Natural killer cell (primary cell): ENCODE measurements around the gene SH3TC1. TPM values are rescaled to one million over a fixed set of nuclear protein-coding genes. Genes with fewer than 3 reads are reported as not detected.

Experiments
- ATAC-seq, 3 donors: fragments of 150-1000 bp in 2 of 3; fragments of 200-7000 bp in 1 of 3; cut with Tn5 transposase; 1 replicate in 1 of 3; 2 replicates in 2 of 3; pipeline ENCODE4 v1.10.0; 2021; ENCODE audit warnings: mild to moderate bottlenecking in 2 of 3, moderate library complexity in 2 of 3
- DNase-seq, 2 donors: peaks; one replicate each; pipeline versions ENCODE4 v3.0.0 to v3.0.0-alpha.2; 2013 to 2021; ENCODE audit warnings: mixed read lengths in 1 of 2
- H3K27ac ChIP-seq: one replicate; pipeline ENCODE4 v1.5.1; 2013; ENCODE audit warnings: mild to moderate bottlenecking, low read length
- H3K27me3 ChIP-seq: one replicate; pipeline ENCODE4 v1.6.1; 2013; ENCODE audit warnings: low read length; ENCODE audit not compliant: control insufficient read depth, insufficient read depth
- H3K36me3 ChIP-seq: one replicate; pipeline ENCODE4 v1.6.1; 2013; ENCODE audit warnings: low read length; ENCODE audit not compliant: control insufficient read depth, insufficient read depth
- H3K4me1 ChIP-seq: one replicate; pipeline ENCODE4 v1.6.1; 2013; ENCODE audit warnings: low read length; ENCODE audit not compliant: control insufficient read depth, insufficient read depth
- H3K4me3 ChIP-seq: one replicate; pipeline ENCODE4 v1.5.1; 2013; ENCODE audit warnings: low read length
- H3K9me3 ChIP-seq: one replicate; pipeline ENCODE4 v1.6.1; 2013; ENCODE audit warnings: low read length; ENCODE audit not compliant: control insufficient read depth, insufficient read depth
- H3K27ac Mint-ChIP-seq, 2 donors: one replicate each; pipeline ENCODE4 v1.8.0; 2022; ENCODE audit warnings: mild to moderate bottlenecking in 2 of 2, mixed read lengths in 2 of 2, moderate library complexity in 1 of 2
- H3K27me3 Mint-ChIP-seq, 2 donors: one replicate each; pipeline ENCODE4 v1.8.0; 2022; ENCODE audit warnings: low read depth in 2 of 2, mixed read lengths in 2 of 2
- H3K36me3 Mint-ChIP-seq: one replicate; pipeline ENCODE4 v1.8.0; 2022; ENCODE audit warnings: mixed read lengths
- H3K4me1 Mint-ChIP-seq, 2 donors: one replicate each; pipeline ENCODE4 v1.8.0; 2022; ENCODE audit warnings: mixed read lengths in 2 of 2
- H3K4me3 Mint-ChIP-seq: one replicate; pipeline ENCODE4 v1.8.0; 2022; ENCODE audit warnings: mild to moderate bottlenecking, moderate library complexity, mixed read lengths
- H3K9me3 Mint-ChIP-seq, 2 donors: one replicate each; pipeline ENCODE4 v1.8.0; 2022; ENCODE audit warnings: mixed read lengths in 2 of 2
- WGBS: methylation state at CpG from one replicate; pipeline ENCODE4 v1.1.7; 2013; ENCODE audit warnings: missing lambda C conversion rate; ENCODE audit not compliant: insufficient coverage; 5-methylcytosine and 5-hydroxymethylcytosine counted together
- intact Hi-C: fragments of 100-400 bp; cut with micrococcal nuclease; formaldehyde crosslinking; loops from one replicate; pipeline ENCODE4 v1.14.2; 2022
- total RNA-seq, 4 donors: library from RNA; stranded (reverse); fragments of 120-200 nt in 1 of 4; gene quantifications; one replicate each; pipeline versions ENCODE4 v1.2.3 to v1.2.4, GENCODE V29; 2013 to 2022
- TF ChIP-seq, protein P1 (sequence below): fragments of 200-600 bp; IDR thresholded peaks from one replicate; pipeline ENCODE4 v1.8.0; 2022; ENCODE audit warnings: antibody characterized with exemption

The SH3TC1 gene
- total RNA-seq, 3 donors from 2014 or later (not counting 1 experiment from before 2014, with no cell fraction given) = 50.1 to 61.7 (median 54.9) TPM

DNA sequence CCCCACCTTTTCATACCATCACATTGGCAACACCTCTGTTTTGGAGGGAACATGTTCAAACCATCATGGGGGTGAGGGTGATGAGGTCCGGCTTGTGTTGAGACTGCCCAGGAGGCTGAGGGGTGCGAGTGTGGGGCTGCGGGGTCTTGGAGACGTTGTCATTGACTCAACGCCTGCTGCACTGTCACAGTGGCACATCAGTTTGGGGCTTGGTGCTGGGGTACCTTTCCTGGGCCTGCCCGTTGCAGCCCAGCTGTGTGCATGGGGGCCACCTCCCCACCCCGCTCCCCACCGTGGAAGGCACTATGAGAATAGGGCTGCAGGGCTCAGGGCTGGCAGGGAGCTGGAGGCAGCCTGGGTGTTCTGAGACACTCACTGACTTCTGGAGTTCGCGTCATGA, 72.7 kb downstream of the SH3TC1 start:
- H3K36me3 Mint-ChIP-seq = no peaks in the 10 kb centered on the region
- intact Hi-C loops = no loop called here
- TF ChIP-seq, protein P1, sequence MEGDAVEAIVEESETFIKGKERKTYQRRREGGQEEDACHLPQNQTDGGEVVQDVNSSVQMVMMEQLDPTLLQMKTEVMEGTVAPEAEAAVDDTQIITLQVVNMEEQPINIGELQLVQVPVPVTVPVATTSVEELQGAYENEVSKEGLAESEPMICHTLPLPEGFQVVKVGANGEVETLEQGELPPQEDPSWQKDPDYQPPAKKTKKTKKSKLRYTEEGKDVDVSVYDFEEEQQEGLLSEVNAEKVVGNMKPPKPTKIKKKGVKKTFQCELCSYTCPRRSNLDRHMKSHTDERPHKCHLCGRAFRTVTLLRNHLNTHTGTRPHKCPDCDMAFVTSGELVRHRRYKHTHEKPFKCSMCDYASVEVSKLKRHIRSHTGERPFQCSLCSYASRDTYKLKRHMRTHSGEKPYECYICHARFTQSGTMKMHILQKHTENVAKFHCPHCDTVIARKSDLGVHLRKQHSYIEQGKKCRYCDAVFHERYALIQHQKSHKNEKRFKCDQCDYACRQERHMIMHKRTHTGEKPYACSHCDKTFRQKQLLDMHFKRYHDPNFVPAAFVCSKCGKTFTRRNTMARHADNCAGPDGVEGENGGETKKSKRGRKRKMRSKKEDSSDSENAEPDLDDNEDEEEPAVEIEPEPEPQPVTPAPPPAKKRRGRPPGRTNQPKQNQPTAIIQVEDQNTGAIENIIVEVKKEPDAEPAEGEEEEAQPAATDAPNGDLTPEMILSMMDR = no peak
- H3K27ac ChIP-seq = no peak overlapping the region
- no peak overlapping the region for H3K27ac Mint-ChIP-seq
- no peaks in the 10 kb centered on the region for H3K9me3 ChIP-seq
- no peak overlapping the region for H3K4me3 Mint-ChIP-seq
- no peak overlapping the region for H3K4me3 ChIP-seq
- H3K27me3 ChIP-seq = peaks cover 5% of the 10 kb centered on the region
- H3K9me3 Mint-ChIP-seq = no peaks in the 10 kb centered on the region
- H3K4me1 ChIP-seq = no peaks in the 10 kb centered on the region
- peaks cover 23 to 27% of the 10 kb centered on the region in 2 donors for H3K27me3 Mint-ChIP-seq
- ATAC-seq (no peak), DNase-seq (no peak)
- H3K4me1 Mint-ChIP-seq = no peaks in the 10 kb centered on the region
- 90% methylated on average over 10 of the region's 10 CpGs for WGBS
- no peaks in the 10 kb centered on the region for H3K36me3 ChIP-seq

DNA sequence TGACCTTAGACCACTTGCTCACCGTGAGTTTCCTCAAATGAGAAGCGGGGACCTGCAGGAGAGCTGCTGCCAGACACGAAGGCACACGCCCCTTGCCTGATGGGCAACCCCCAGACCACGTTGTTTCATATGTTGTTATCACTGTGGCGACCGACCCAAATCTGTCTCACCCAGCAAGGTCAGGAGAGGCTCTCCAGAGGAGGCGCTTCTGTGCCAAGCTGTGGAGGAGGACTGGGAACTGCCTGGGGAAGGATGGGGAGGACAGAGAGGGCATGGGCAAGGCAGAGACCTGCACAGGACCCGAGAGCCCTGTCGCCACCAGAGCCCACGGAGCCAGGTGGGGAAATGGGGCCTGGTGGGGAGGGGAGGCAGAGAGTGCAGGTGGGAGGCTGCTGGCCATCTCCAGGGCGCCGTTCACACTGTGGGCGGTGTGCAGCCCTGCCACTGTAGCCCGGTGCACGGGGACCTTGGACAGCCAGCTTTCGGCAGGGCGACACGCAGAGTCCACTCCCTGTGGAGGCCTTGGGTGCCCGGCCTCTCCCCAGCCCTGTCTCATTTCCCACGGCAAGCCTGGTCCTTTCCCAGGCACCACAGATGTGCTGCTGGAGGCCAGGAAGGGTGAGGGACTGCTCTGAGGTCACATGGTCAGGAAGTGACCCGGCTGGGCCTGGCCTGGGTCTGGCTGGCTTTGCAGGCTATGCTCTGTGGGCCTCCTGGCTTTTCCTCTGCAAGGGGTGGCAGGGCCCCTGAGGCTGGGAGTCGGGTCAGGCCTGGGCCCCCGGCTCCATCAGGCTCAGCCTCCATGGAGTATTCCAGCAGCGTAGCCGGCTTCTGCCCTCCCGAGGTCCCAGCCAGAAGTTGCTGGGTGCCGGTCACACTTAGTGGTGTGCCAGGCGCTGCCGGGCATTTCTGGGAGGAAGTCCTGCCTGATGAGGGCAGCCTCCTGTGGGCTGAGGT, 73.7 kb downstream of the SH3TC1 start:
- ATAC-seq (no peak), DNase-seq (no peak)
- Histone ChIP-seq H3K27ac (no peak overlapping the region), H3K4me1 (no peaks in the 10 kb centered on the region), H3K4me3 (no peak overlapping the region), H3K36me3 (no peaks in the 10 kb centered on the region), H3K27me3 (peaks cover 5% of the 10 kb centered on the region), H3K9me3 (no peaks in the 10 kb centered on the region)
- intact Hi-C loops = no loop called here
- 71% methylated on average over 30 of the region's 30 CpGs for WGBS
- no peak overlapping the region for H3K27ac Mint-ChIP-seq
- H3K27me3 Mint-ChIP-seq = peaks cover 23 to 27% of the 10 kb centered on the region in 2 donors
- no peaks in the 10 kb centered on the region for H3K9me3 Mint-ChIP-seq
- no peaks in the 10 kb centered on the region for H3K4me1 Mint-ChIP-seq
- no peaks in the 10 kb centered on the region for H3K36me3 Mint-ChIP-seq
- TF ChIP-seq, protein P1 = no peak
- H3K4me3 Mint-ChIP-seq = no peak overlapping the region

- 86% methylated on average over 13 of the region's 13 CpGs for WGBS
- H3K27me3 Mint-ChIP-seq = peaks cover 22 to 25% of the 10 kb centered on the region in 2 donors
These were observed 74.4 kb downstream of the SH3TC1 start for GRCh38 chr4:8273450-8273849.

More at GRCh38 chr4:8273450-8273849, 74.4 kb downstream of the SH3TC1 start:
- no peak for DNase-seq
- Histone ChIP-seq H3K4me1 (peaks cover 1% of the 10 kb centered on the region), H3K4me3 (no peak overlapping the region), H3K27ac (no peak overlapping the region), H3K27me3 (peaks cover 5% of the 10 kb centered on the region), H3K9me3 (no peaks in the 10 kb centered on the region), H3K36me3 (no peaks in the 10 kb centered on the region)
- no peak for ATAC-seq
- no peaks in the 10 kb centered on the region for H3K36me3 Mint-ChIP-seq
- intact Hi-C loops = no loop called here
- TF ChIP-seq, protein P1 = no peak
- H3K9me3 Mint-ChIP-seq = no peaks in the 10 kb centered on the region
- no peak overlapping the region for H3K27ac Mint-ChIP-seq
- no peaks in the 10 kb centered on the region for H3K4me1 Mint-ChIP-seq
- H3K4me3 Mint-ChIP-seq = no peak overlapping the region
